Endothelial cell of umbilical vein (primary cell): ENCODE measurements around the gene TTC13. TPM values are rescaled to one million over a fixed set of nuclear protein-coding genes. Genes with fewer than 3 reads are reported as not detected.

Source experiments
- BruUV-seq: library from RNA; stranded (reverse); fragments of 400-500 nt; replicated peaks from 2 replicates; lab custom pipeline; 2021; lab: Mats Ljungman, UMichigan
- CTCF ChIA-PET: fragments of 300-600, 350-600 bp; sonication (Branson Sonifier 250); formaldehyde crosslinking; loops from one replicate; lab custom pipeline; 2021; ENCODE audit warnings: antibody characterized with exemption, inconsistent platforms; lab: Charles Lee
- POLR2A ChIA-PET: fragments of 300-600, 350-600 bp; sonication (Branson Sonifier 250); formaldehyde crosslinking; loops from one replicate; lab custom pipeline; 2021; ENCODE audit warnings: antibody characterized with exemption, inconsistent platforms; lab: Charles Lee
- DNase-seq: peaks from one replicate; pipeline ENCODE4 v3.0.0-alpha.2; 2011; ENCODE audit warnings: low read depth, low spot score
- FAIRE-seq: peaks from 2 replicates; lab custom pipeline; 2011; peaks lifted over from hg19 to GRCh38; lab: Jason Lieb, UNC
- H2AFZ ChIP-seq: 2 replicates; pipeline ENCODE4 v1.6.0; 2012; ENCODE audit warnings: low read depth, low read length, control low read depth, inconsistent platforms
- H3K27ac ChIP-seq: 2 replicates; pipeline ENCODE4 v1.5.1; 2011; ENCODE audit warnings: low read depth, mild to moderate bottlenecking, control low read depth, low read length, moderate library complexity; ENCODE audit not compliant: insufficient read depth
- H3K27me3 ChIP-seq, 2 experiments: 2 replicates each; pipeline versions ENCODE4 v1.6.0 to v1.6.1; 2011; ENCODE audit warnings: low read length in 2 of 2, mixed read lengths in 1 of 2; ENCODE audit not compliant: control insufficient read depth in 2 of 2, insufficient read depth in 2 of 2
- H3K36me3 ChIP-seq, 2 experiments: 2 replicates in 1 of 2; 3 replicates in 1 of 2; pipeline ENCODE4 v1.5.1; 2011; ENCODE audit warnings: low read length in 2 of 2, mild to moderate bottlenecking in 1 of 2, moderate library complexity in 1 of 2; ENCODE audit not compliant: control insufficient read depth in 2 of 2, insufficient read depth in 2 of 2; ENCODE audit errors: extremely low read depth in 1 of 2
- H3K4me1 ChIP-seq: 3 replicates; pipeline ENCODE4 v1.5.1; 2011; ENCODE audit warnings: mild to moderate bottlenecking, low read length; ENCODE audit not compliant: control insufficient read depth, insufficient read depth; ENCODE audit errors: extremely low read depth
- H3K4me2 ChIP-seq: 2 replicates; pipeline ENCODE4 v1.6.1; 2011; ENCODE audit warnings: low read length, control low read depth, mixed read lengths; ENCODE audit not compliant: insufficient read depth
- H3K4me3 ChIP-seq, 3 experiments: fragments of 200-600 bp in 1 of 3; sonication (generic), shearing (Covaris generic) in 1 of 3; replicated peaks in 1 of 3; 2 replicates each; pipeline ENCODE4 v1.5.1; 2011 to 2016; ENCODE audit warnings: control low read depth in 3 of 3, low read length in 3 of 3, mild to moderate bottlenecking in 2 of 3, inconsistent platforms in 1 of 3, low read depth in 1 of 3, moderate library complexity in 1 of 3; ENCODE audit not compliant: insufficient read depth in 1 of 3
- H3K79me2 ChIP-seq: 2 replicates; pipeline ENCODE4 v1.6.0; 2012; ENCODE audit warnings: low read length, inconsistent platforms; ENCODE audit not compliant: control insufficient read depth, insufficient read depth
- H3K9ac ChIP-seq: replicated peaks from 2 replicates; pipeline ENCODE3; 2011; ENCODE audit warnings: low read length, control low read depth; ENCODE audit not compliant: insufficient read depth; ENCODE audit errors: extremely low read depth
- H3K9me1 ChIP-seq: replicated peaks from 3 replicates; pipeline ENCODE4 v1.6.0; 2011; ENCODE audit warnings: mild to moderate bottlenecking, low read length; ENCODE audit not compliant: control insufficient read depth, insufficient read depth; ENCODE audit errors: extremely low read depth
- H3K9me3 ChIP-seq: replicated peaks from 2 replicates; pipeline ENCODE4 v1.5.1; 2012; ENCODE audit warnings: low read length, inconsistent platforms; ENCODE audit not compliant: control insufficient read depth, insufficient read depth
- H4K20me1 ChIP-seq: replicated peaks from 2 replicates; pipeline ENCODE3; 2011; ENCODE audit warnings: mild to moderate bottlenecking, low read length; ENCODE audit not compliant: control insufficient read depth, insufficient read depth; ENCODE audit errors: extremely low read depth
- EZH2 ChIP-seq: IDR thresholded peaks from 2 replicates; pipeline ENCODE4 v1.6.1; 2012; ENCODE audit warnings: borderline replicate concordance, low read depth, mild to moderate bottlenecking, moderate library complexity, low read length, inconsistent platforms; ENCODE audit not compliant: severe bottlenecking
- FOS ChIP-seq: IDR thresholded peaks from 2 replicates; pipeline ENCODE4 v1.6.1; 2011; ENCODE audit warnings: mild to moderate bottlenecking, low read length, moderate library complexity, borderline replicate concordance; ENCODE audit not compliant: insufficient read depth
- GATA2 ChIP-seq: IDR thresholded peaks from 2 replicates; pipeline ENCODE4 v1.7.0; 2011; ENCODE audit warnings: low read depth, mild to moderate bottlenecking, moderate library complexity, mixed read lengths, low read length; ENCODE audit not compliant: insufficient read length, insufficient read depth
- JUN ChIP-seq: IDR thresholded peaks from 2 replicates; pipeline ENCODE4 v1.6.1; 2011; ENCODE audit warnings: borderline replicate concordance, low read depth; ENCODE audit not compliant: insufficient read length, insufficient read depth
- MYC ChIP-seq: IDR thresholded peaks from one replicate; pipeline ENCODE4 v1.6.1; 2011; ENCODE audit warnings: mild to moderate bottlenecking, low read depth, low read length
- POLR2A ChIP-seq: IDR thresholded peaks from 2 replicates; pipeline ENCODE4 v1.6.1; 2012; ENCODE audit warnings: low read depth, mild to moderate bottlenecking, control low read depth, low read length
- POLR2AphosphoS5 ChIP-seq: IDR thresholded peaks from 2 replicates; pipeline ENCODE4 v1.6.1; 2012; ENCODE audit warnings: low read depth, mild to moderate bottlenecking, control low read depth, low read length, moderate library complexity; ENCODE audit not compliant: insufficient read depth
- dilution Hi-C: fragments of 300-500 bp; cut with MboI; formaldehyde crosslinking; loops from one replicate; pipeline ENCODE4 v1.15.0; 2019; ENCODE audit warnings: low sequenced_read_pairs; ENCODE audit not compliant: extremely low pct_ligation_motif_present
- intact Hi-C: fragments of 100-400 bp; cut with micrococcal nuclease; formaldehyde crosslinking; loops from one replicate; pipeline ENCODE4 v1.10.0; 2022
- polyA plus RNA-seq, 4 experiments: library from polyadenylated mRNA; depleted of rRNA in 3 of 4; stranded (reverse) in 3 of 4; unstranded in 1 of 4; fragments of >200 nt; gene quantifications; 2 replicates each; pipeline versions ENCODE4 v1.2.1 to v1.2.3, GENCODE V29; 2011 to 2012; ENCODE audit warnings: missing spikeins in 1 of 4
- total RNA-seq: library from RNA; stranded (reverse); gene quantifications from 2 replicates; pipeline ENCODE4 v1.2.3, GENCODE V29; 2021
- TF ChIP-seq, protein P1 (sequence below), 2 donors: IDR thresholded peaks; 1 replicate in 1 of 2; 2 replicates in 1 of 2; pipeline ENCODE4 v1.5.1; 2011; ENCODE audit warnings: low read length in 2 of 2, mild to moderate bottlenecking in 2 of 2, moderate library complexity in 2 of 2, control low read depth in 1 of 2, inconsistent platforms in 1 of 2, low read depth in 1 of 2; ENCODE audit not compliant: insufficient read depth in 1 of 2; ENCODE audit errors: extremely low read depth in 1 of 2
- TF ChIP-seq, protein P2 (sequence below): IDR thresholded peaks from 2 replicates; pipeline ENCODE4 v1.6.1; 2011; ENCODE audit not compliant: insufficient read depth, insufficient read length

The TTC13 gene
- total and polyA plus RNA-seq, 2 donors (not counting 3 experiments of a cell fraction or from before 2014, with no cell fraction given), result 8.8 to 23.9 TPM

DNA sequence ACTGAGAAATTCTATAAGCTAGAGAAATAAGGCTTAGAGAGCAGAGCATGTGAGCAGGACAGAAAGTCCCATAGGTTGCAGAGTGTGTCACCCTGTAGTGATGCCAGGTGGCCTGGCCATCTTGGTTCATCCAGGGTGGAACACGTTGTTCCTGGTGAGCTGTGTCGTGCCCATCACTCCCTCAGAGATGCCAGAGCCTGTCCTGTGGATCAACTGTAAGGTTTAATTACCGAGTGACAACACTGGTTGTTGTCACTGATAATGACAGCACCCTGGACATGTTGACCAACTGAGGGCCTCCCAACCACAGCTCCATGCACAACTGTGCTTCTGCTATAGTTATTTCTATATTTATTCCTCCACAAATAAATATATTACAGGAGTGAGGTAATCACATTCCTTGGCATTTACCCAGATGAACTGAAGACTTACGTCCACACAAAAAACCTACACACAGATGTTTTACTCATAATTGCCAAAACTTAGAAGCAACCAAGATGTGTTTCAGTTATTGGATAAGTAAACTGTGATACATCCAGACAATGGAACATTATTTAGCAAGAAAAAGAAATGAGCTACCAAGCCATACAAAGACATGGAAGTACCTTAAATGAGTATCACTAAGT, 116.6 kb downstream of the TTC13 start:
- H3K4me1 ChIP-seq, result peaks cover 10% of the 10 kb centered on the region
- no TSS peak for BruUV-seq
- ChIA-PET POLR2A (no interaction called here), CTCF (interaction anchor here (1.3 kb wide), 1 partner anchor 12 kb away, joined by 4 read pairs; no protein-coding TSS in a partner anchor)
- no peak overlapping the region for H2AFZ ChIP-seq
- no peaks in the 10 kb centered on the region for H3K27me3 ChIP-seq
- dilution Hi-C loops, result no loop called here
- no peaks in the 10 kb centered on the region for H3K79me2 ChIP-seq
- FAIRE-seq (no peak), DNase-seq (no peak)
- H3K9me1 ChIP-seq, result no peaks in the 10 kb centered on the region
- no peaks in the 10 kb centered on the region for H3K36me3 ChIP-seq
- no peak overlapping the region for H3K27ac ChIP-seq
- no peak overlapping the region for H3K4me2 ChIP-seq
- no peak overlapping the region for H3K4me3 ChIP-seq
- intact Hi-C loops, result no loop called here
- TF ChIP-seq GATA2 (no peak), MYC (no peak), POLR2AphosphoS5 (no peak), FOS (no peak), EZH2 (no peak), JUN (no peak), POLR2A (no peak)
- TF ChIP-seq, protein P1, sequence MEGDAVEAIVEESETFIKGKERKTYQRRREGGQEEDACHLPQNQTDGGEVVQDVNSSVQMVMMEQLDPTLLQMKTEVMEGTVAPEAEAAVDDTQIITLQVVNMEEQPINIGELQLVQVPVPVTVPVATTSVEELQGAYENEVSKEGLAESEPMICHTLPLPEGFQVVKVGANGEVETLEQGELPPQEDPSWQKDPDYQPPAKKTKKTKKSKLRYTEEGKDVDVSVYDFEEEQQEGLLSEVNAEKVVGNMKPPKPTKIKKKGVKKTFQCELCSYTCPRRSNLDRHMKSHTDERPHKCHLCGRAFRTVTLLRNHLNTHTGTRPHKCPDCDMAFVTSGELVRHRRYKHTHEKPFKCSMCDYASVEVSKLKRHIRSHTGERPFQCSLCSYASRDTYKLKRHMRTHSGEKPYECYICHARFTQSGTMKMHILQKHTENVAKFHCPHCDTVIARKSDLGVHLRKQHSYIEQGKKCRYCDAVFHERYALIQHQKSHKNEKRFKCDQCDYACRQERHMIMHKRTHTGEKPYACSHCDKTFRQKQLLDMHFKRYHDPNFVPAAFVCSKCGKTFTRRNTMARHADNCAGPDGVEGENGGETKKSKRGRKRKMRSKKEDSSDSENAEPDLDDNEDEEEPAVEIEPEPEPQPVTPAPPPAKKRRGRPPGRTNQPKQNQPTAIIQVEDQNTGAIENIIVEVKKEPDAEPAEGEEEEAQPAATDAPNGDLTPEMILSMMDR (IDR thresholded peaks at IDR 0.05; ENCODE audit: extremely low read depth in 1 of 2, insufficient read depth in 1 of 2, low read depth in 1 of 2, low read length in 2 of 2), result no peak
- TF ChIP-seq, protein P2, sequence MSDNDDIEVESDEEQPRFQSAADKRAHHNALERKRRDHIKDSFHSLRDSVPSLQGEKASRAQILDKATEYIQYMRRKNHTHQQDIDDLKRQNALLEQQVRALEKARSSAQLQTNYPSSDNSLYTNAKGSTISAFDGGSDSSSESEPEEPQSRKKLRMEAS, result no peak
- no peak overlapping the region for H3K9ac ChIP-seq
- no peaks in the 10 kb centered on the region for H3K9me3 ChIP-seq
- H4K20me1 ChIP-seq, result no peaks in the 10 kb centered on the region
